ENCODE results near the gene VAMP5. TPM values are rescaled to one million over a fixed set of nuclear protein-coding genes. Genes with fewer than 3 reads are reported as not detected.

Gene VAMP5
- total and polyA plus RNA-seq, 9 of the 15 experiments (the other 6 are each of a cell fraction or from before 2014, with no cell fraction given) = 0.54 to 1.9 (median 1.5) TPM; not detected in 2

DNA sequence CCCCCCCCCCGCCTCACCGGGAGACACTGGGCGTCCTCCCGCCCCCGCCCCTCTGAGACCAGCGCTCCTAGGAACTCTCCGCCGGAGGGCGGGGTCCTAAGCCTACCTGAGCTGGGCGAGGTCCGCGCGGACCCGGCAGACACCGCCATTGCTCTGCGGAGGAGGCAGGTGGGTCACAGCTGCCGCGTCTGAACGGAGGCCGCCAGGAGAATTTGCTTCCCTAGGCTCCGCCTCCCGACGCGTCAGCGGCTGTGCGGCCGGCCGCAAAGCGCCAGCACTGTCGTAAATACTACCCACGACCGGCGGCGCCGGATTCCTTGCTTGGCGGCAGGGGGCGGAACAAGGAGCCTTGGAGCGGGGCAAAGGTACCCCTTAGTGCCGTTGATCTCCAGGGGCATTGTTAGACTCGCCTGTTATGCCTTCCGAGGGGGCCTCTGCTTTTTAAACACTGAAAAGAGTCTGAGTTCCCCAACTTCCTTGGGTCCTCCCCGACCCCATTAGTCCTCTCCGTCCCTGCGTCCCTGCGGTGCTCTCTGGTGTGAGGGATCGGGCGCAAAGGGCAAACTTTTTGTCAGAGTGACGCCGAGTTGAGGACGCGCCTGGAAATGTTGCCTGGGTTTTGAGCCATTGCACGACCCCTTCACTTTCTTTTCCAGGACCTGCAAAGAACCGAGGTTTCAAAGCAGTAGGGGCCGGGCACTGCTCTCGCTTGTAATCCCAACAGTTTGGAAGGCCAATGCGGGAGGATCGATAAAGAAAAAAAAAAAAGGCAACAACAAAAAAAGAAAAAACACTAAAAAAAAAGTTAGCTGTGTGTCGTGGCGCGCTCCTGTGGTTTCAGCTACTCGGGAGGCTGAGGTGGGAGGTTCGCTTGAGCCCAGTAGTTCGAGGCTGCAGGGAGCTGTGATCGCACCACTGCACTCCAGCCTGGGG lies 22.7 kb upstream of the VAMP5 start, which contains the start of gene GGCX (continued):
- TF ChIP-seq, protein P1, sequence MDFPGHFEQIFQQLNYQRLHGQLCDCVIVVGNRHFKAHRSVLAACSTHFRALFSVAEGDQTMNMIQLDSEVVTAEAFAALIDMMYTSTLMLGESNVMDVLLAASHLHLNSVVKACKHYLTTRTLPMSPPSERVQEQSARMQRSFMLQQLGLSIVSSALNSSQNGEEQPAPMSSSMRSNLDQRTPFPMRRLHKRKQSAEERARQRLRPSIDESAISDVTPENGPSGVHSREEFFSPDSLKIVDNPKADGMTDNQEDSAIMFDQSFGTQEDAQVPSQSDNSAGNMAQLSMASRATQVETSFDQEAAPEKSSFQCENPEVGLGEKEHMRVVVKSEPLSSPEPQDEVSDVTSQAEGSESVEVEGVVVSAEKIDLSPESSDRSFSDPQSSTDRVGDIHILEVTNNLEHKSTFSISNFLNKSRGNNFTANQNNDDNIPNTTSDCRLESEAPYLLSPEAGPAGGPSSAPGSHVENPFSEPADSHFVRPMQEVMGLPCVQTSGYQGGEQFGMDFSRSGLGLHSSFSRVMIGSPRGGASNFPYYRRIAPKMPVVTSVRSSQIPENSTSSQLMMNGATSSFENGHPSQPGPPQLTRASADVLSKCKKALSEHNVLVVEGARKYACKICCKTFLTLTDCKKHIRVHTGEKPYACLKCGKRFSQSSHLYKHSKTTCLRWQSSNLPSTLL (IDR thresholded peaks at IDR 0.05) = no peak
- TF ChIP-seq, protein P2, sequence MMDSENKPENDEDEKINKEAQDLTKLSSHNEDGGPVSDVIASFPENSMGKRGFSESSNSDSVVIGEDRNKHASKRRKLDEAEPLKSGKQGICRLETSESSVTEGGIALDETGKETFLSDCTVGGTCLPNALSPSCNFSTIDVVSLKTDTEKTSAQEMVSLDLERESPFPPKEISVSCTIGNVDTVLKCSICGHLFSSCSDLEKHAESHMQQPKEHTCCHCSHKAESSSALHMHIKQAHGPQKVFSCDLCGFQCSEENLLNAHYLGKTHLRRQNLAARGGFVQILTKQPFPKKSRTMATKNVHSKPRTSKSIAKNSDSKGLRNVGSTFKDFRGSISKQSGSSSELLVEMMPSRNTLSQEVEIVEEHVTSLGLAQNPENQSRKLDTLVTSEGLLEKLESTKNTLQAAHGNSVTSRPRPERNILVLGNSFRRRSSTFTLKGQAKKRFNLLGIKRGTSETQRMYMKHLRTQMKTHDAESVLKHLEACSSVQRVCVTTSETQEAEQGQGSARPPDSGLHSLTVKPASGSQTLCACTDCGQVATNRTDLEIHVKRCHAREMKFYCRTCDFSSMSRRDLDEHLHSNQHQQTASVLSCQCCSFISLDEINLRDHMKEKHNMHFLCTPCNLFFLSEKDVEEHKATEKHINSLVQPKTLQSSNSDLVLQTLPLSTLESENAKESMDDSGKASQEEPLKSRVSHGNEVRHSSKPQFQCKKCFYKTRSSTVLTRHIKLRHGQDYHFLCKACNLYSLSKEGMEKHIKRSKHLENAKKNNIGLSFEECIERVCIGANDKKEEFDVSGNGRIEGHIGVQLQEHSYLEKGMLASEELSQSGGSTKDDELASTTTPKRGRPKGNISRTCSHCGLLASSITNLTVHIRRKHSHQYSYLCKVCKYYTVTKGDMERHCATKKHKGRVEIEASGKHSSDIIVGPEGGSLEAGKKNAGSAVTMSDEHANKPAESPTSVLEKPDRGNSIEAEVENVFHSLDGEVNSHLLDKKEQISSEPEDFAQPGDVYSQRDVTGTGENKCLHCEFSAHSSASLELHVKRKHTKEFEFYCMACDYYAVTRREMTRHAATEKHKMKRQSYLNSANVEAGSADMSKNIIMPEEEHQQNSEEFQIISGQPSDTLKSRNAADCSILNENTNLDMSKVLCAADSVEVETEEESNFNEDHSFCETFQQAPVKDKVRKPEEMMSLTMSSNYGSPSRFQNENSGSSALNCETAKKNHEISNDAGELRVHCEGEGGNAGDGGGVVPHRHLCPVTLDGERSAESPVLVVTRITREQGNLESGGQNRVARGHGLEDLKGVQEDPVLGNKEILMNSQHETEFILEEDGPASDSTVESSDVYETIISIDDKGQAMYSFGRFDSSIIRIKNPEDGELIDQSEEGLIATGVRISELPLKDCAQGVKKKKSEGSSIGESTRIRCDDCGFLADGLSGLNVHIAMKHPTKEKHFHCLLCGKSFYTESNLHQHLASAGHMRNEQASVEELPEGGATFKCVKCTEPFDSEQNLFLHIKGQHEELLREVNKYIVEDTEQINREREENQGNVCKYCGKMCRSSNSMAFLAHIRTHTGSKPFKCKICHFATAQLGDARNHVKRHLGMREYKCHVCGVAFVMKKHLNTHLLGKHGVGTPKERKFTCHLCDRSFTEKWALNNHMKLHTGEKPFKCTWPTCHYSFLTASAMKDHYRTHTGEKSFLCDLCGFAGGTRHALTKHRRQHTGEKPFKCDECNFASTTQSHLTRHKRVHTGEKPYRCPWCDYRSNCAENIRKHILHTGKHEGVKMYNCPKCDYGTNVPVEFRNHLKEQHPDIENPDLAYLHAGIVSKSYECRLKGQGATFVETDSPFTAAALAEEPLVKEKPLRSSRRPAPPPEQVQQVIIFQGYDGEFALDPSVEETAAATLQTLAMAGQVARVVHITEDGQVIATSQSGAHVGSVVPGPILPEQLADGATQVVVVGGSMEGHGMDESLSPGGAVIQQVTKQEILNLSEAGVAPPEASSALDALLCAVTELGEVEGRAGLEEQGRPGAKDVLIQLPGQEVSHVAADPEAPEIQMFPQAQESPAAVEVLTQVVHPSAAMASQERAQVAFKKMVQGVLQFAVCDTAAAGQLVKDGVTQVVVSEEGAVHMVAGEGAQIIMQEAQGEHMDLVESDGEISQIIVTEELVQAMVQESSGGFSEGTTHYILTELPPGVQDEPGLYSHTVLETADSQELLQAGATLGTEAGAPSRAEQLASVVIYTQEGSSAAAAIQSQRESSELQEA (IDR thresholded peaks at IDR 0.05; ENCODE audit: low read depth) = peak; percentile 85
- TF ChIP-seq PTTG1 (tag; IDR thresholded peaks at IDR 0.05; ENCODE audit: low read depth) = no peak
- TF ChIP-seq SMARCA4 (IDR thresholded peaks at IDR 0.05) = peak; percentile 33; the same call in 1 of the 2 replicates
- peak; percentile 56 for TF ChIP-seq GABPA (tag; conservative IDR thresholded peaks at IDR 0.05; ENCODE audit: low read depth)
- peak; percentile 94 for TF ChIP-seq KDM5B (IDR thresholded peaks at IDR 0.05; ENCODE audit: insufficient replicate concordance, low read depth, low read length)
- peak; percentile 44; the same call in 1 of the 2 replicates for TF ChIP-seq TAF7 (tag; IDR thresholded peaks at IDR 0.05)
- 0 out of 2 replicates have a peak, but pooled peaks have one; percentile 19 for TF ChIP-seq BHLHE40 (IDR thresholded peaks at IDR 0.05; ENCODE audit: low read length)
- TF ChIP-seq JUND (IDR thresholded peaks at IDR 0.05; ENCODE audit: borderline replicate concordance, low read depth, low read length) = peak; percentile 73
- no peak; the same call in 2 of the 3 replicates for TF ChIP-seq JUND (tag; IDR thresholded peaks at IDR 0.05; ENCODE audit: borderline replicate concordance, low read depth, low read length)
- TF ChIP-seq, protein P3, sequence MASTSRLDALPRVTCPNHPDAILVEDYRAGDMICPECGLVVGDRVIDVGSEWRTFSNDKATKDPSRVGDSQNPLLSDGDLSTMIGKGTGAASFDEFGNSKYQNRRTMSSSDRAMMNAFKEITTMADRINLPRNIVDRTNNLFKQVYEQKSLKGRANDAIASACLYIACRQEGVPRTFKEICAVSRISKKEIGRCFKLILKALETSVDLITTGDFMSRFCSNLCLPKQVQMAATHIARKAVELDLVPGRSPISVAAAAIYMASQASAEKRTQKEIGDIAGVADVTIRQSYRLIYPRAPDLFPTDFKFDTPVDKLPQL (IDR thresholded peaks at IDR 0.05; ENCODE audit: extremely low read depth, insufficient read length) = peak; percentile 41
- no peak for TF ChIP-seq KDM4B (IDR thresholded peaks at IDR 0.05; ENCODE audit: borderline replicate concordance in 2 of 2, low read depth in 1 of 2)
- TF ChIP-seq POLR2B (IDR thresholded peaks at IDR 0.05; ENCODE audit: low read depth, partially characterized antibody) = peak; percentile 80
- TF ChIP-seq PHF8 (IDR thresholded peaks at IDR 0.05; ENCODE audit: borderline replicate concordance, low read length) = peak; percentile 85; the same call in 1 of the 2 replicates
- TF ChIP-seq C11orf30 (IDR thresholded peaks at IDR 0.05; ENCODE audit: low read depth) = peak; percentile 89
- 0 out of 2 replicates have a peak, but pooled peaks have one; percentile 31 for TF ChIP-seq TCF7 (IDR thresholded peaks at IDR 0.05; ENCODE audit: borderline replicate concordance)

Data from K562 (cell line).